AG04450 (cell line): ENCODE measurements around the gene ZDHHC7. TPM values are rescaled to one million over a fixed set of nuclear protein-coding genes. Genes with fewer than 3 reads are reported as not detected.

Experiments
- CTCF ChIA-PET: fragments of 300-600, 350-600 bp; formaldehyde crosslinking; extraction: SDS; loops from one replicate; lab custom pipeline; 2022; ENCODE audit warnings: antibody characterized with exemption, inconsistent platforms; lab: Charles Lee
- POLR2A ChIA-PET: fragments of 350-600 bp; formaldehyde crosslinking; extraction: SDS; loops from one replicate; lab custom pipeline; 2021; ENCODE audit warnings: antibody characterized with exemption, inconsistent platforms; lab: Yijun Ruan, JAX
- DNase-seq: peaks from one replicate; pipeline ENCODE4 v3.0.0-alpha.2; 2011; ENCODE audit warnings: low read depth, low spot score
- H3K27ac ChIP-seq: one replicate; pipeline ENCODE4 v1.5.1; 2012; ENCODE audit warnings: low read depth, low read length, control low read depth
- H3K27me3 ChIP-seq: one replicate; pipeline ENCODE4 v1.6.0; 2012; ENCODE audit warnings: low read length; ENCODE audit not compliant: control insufficient read depth, insufficient read depth
- H3K4me3 ChIP-seq: 2 replicates; pipeline ENCODE4 v1.5.1; 2011; ENCODE audit warnings: mild to moderate bottlenecking, low read depth, low read length, control low read depth
- H3K9me3 ChIP-seq: 2 replicates; pipeline ENCODE4 v1.5.1; 2012; ENCODE audit warnings: low read length; ENCODE audit not compliant: control insufficient read depth, insufficient read depth
- CTCF ChIP-seq: IDR thresholded peaks from 2 replicates; pipeline ENCODE4 v1.5.1; 2011; ENCODE audit warnings: low read depth, low read length, control low read depth, inconsistent platforms
- polyA plus RNA-seq: library from polyadenylated mRNA; depleted of rRNA; stranded (reverse); fragments of >200 nt; gene quantifications from 2 replicates; pipeline ENCODE4 v1.2.3, GENCODE V29; 2011

Gene ZDHHC7
- polyA plus RNA-seq, 1 experiment: 136 TPM

- H3K9me3 ChIP-seq: peaks cover 6% of the 10 kb centered on the region; the same call in 1 of the 2 replicates
- DNase-seq: no peak
- no peak for TF ChIP-seq CTCF
- H3K4me3 ChIP-seq: no peak overlapping the region
- POLR2A ChIA-PET: no interaction called here
- no peaks in the 10 kb centered on the region for H3K27me3 ChIP-seq
- CTCF ChIA-PET: no interaction called here
- no peak overlapping the region for H3K27ac ChIP-seq
These were observed 22.8 kb downstream of the ZDHHC7 start for GRCh38 chr16:84988328-84989080.

- H3K27ac ChIP-seq: peak overlapping the region; percentile 31
These were observed 24.5 kb downstream of the ZDHHC7 start for GRCh38 chr16:84986879-84987278.

GRCh38 chr16:84986102-84986501 is 25.2 kb downstream of the ZDHHC7 start:
- DNase-seq: no peak
- H3K9me3 ChIP-seq: peaks cover 6% of the 10 kb centered on the region; the same call in 1 of the 2 replicates
- ChIA-PET POLR2A (interaction anchor here (0.6 to 1.0 kb wide), 3 partner anchors 9 to 73 kb away, joined by 3 to 5 read pairs (median 4); no protein-coding TSS in a partner anchor), CTCF (interaction anchor here (1.1 kb wide), 1 partner anchor 15 kb away, joined by 7 read pairs; no protein-coding TSS in a partner anchor)
- no peaks in the 10 kb centered on the region for H3K27me3 ChIP-seq
- peak overlapping the region; percentile 82 for H3K27ac ChIP-seq
- TF ChIP-seq CTCF: no peak
- no peak overlapping the region for H3K4me3 ChIP-seq

More at GRCh38 chr16:84986879-84987278, 24.5 kb downstream of the ZDHHC7 start:
- no peak overlapping the region for H3K4me3 ChIP-seq
- H3K9me3 ChIP-seq: peaks cover 6% of the 10 kb centered on the region; the same call in 1 of the 2 replicates
- DNase-seq: no peak
- POLR2A ChIA-PET: interaction anchor here (1.0 kb wide), 1 partner anchor 8 kb away, joined by 5 read pairs; no protein-coding TSS in a partner anchor
- CTCF ChIA-PET: no interaction called here
- no peak for TF ChIP-seq CTCF
- no peaks in the 10 kb centered on the region for H3K27me3 ChIP-seq

GRCh38 chr16:84985079-84986065 is 26.0 kb downstream of the ZDHHC7 start:
- POLR2A ChIA-PET: interaction anchor here (0.6 to 1.0 kb wide), 4 partner anchors 9 to 74 kb away, joined by 3 to 5 read pairs (median 4); partner anchors contain the start of gene ZDHHC7

More at GRCh38 chr16:84985079-84986065, 26.0 kb downstream of the ZDHHC7 start:
- peaks cover 6% of the 10 kb centered on the region; the same call in 1 of the 2 replicates for H3K9me3 ChIP-seq
- peak overlapping the region; percentile 100 for H3K27ac ChIP-seq
- no peak for TF ChIP-seq CTCF
- H3K4me3 ChIP-seq: no peak overlapping the region
- CTCF ChIA-PET: interaction anchor here (1.1 kb wide), 1 partner anchor 14 kb away, joined by 7 read pairs; no protein-coding TSS in a partner anchor
- no peaks in the 10 kb centered on the region for H3K27me3 ChIP-seq
- DNase-seq: peak; percentile 80
